ENCODE results near the gene ZNF280B.

ZNF280B gene

DNA sequence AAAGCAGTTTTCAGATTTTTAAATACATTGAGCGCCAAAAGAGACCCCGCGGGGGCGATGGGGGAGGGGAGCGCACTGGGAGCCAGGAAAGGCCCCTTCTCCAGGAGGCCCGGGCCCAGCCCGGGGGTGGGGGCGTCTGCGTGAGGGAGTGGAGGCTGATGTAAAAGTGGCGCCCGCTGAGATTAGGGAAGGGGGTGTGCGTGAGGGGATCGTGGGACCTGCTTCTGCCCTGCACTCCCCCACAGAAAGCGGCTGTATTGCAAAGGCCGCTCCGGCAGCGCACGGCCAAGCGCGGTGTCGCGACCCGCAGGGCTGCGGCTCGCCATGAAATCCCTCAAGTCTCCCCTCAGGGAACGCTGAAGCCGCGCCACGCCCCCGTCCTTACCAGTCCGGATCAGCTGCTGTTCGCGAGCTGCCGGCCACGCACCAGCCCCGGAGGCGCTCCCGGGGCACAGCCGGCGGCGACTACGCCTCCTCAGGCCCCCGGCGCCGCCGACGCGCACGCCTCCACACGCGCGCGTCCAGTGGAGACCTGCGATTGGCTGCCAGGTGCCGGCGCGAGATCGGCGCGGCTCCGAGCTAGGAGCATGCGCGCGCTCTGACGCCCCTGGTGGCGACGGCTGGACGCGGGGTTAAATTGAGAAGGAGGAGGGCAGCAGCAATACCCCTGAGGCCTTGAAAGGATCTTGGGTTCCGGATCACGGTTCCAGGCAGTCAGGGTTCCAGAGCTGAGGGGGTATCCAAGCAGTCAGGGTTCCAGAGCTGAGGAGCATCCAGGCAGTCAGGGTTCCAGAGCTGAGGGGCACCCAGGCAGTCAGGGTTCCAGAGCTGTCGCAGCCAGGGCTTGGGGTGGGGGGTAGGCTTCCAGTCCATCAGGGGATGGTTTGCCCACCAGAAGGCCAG is at the start of gene ZNF280B:
TSS of gene ZNF280B (minus strand) at position 469 of the 903 bp plus-strand sequence. CDS start 19,344 bp downstream, outside the sequence.
- peak; percentile 98 for DNase-seq (ENCODE audit: low spot score)

DNA sequence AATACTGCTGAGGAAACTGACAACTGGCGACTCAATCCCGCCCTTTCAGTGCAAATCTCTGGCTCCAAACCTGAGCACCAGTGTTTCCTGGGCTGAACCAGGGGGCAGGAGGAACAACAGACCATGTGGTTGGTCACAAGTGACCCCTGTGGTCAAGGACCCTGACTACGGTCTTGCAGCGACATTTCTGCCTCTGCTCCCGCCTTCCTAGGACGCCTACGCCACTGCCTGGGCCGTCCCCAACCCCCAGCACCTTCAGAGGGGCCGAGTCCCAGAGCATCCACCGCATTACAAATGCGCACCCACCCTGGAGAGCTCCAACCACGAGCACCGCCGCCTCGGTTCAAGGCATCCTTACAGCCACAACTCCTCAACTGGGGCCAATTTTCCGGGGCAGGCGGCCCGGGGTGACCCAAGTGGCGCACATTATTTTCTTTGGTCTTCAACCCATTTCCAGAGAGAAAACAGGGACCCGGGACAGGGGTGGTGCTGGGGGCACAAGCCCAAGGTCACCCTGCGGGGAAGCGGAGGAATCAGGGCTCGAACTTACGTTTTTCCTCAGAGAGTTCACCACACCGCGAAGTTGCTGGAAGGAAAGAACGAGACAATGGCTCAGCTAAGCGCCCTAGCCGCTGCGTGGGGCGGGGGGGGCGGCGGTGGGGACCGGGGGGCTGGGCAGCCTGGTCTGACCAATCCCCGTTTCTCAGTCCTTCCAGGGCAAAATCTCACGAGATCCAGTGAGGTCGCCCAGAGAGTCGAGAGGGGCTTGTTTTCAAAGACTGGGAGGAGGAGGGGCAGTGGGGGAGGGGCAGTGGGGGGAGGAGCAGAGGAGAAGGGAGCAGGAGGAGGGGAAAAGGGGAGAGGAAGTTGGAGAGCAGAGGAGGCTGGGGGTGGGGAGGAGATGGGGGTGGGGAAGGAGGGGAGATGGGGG is 48.7 kb upstream of the ZNF280B start:
- peak; percentile 82 for DNase-seq (ENCODE audit: low spot score)

- no peak for DNase-seq (ENCODE audit: low spot score)
Observed at GRCh38 chr22:22556578-22556977, 48.0 kb upstream of the ZNF280B start.

- no peak for DNase-seq (ENCODE audit: low spot score)
Observed at GRCh38 chr22:22555596-22555995, 47.1 kb upstream of the ZNF280B start.

- no peak for DNase-seq (ENCODE audit: low spot score)
Observed at GRCh38 chr22:22554587-22555284, 46.2 kb upstream of the ZNF280B start.

- no peak for DNase-seq (ENCODE audit: low spot score)
Observed at GRCh38 chr22:22553735-22554586, 45.4 kb upstream of the ZNF280B start.

- DNase-seq (ENCODE audit: low spot score), result no peak
Observed at GRCh38 chr22:22553141-22553540, 44.6 kb upstream of the ZNF280B start.

DNA sequence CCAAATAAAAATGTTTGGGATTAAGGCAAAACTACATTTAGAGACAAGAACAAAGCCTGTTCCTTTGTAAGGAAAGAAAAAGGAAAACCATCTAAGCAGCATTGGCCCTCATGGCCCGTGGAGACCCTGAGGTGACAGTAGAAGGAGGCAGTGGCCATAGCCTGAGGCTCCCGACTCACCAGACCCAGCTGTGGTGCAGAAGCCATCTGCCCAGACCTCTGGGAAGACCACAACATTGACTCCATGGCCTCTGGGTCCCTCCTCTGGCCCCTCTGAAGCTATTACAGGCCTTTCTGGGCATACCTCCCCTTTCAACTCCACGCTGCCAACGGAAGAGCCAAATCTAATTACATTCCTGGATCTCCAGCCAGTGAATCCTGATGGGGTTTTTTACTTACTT is 44.1 kb upstream of the ZNF280B start:
- peak; percentile 44 for DNase-seq (ENCODE audit: low spot score)

- no peak for DNase-seq (ENCODE audit: low spot score)
Observed at GRCh38 chr22:22550789-22551434, 42.4 kb upstream of the ZNF280B start.

DNA sequence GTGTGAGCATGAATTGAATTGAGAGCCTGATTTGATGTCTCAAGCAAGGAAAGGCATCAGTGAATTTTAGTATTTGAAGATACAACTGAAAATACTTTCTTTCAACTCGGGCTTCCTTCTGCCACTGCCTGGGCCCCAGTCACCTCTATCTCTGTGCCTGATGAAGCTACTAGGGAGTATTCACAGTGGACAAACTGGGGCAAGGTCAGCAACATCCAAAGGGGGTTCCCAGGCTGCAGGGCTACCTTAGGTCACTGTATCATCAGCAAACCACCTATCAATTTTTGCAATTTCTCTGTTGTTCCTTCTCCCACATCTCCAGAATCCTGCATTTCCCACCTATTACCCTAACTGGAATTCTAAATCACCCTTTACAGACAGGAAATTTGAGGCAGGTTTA is 40.4 kb upstream of the ZNF280B start:
- DNase-seq (ENCODE audit: low spot score), result no peak

GRCh38 chr22:22548317-22548716 is 39.8 kb upstream of the ZNF280B start:
- no peak for DNase-seq (ENCODE audit: low spot score)

DNA sequence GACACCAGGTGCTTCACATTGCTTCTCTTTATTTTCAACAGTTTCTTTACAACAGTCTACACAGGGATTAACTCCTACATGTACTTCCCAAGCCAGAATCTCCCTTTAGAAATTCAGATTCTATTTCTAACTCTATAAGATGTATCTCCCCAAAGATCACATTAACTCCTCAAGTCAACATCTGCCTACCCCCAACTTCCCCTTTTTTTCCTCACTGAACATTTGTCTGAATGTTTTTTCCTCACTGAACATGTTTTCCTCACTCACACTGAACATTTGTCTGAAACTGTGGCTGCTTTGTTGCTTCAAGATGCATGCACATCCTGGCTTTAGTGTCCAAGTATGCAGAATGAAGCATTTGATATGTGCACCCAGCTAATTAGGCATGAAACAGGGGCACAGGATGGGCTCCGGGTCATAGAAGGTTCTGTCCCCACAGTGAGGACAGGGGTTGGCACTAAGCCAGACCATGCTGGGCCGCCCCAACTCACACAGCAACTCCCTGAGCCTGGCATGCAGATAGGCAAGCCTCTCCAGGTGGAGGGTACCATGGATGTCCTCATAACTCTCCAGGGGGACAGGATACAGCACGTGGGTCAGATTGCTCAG is 39.3 kb upstream of the ZNF280B start:
- DNase-seq (ENCODE audit: low spot score), result no peak

DNA sequence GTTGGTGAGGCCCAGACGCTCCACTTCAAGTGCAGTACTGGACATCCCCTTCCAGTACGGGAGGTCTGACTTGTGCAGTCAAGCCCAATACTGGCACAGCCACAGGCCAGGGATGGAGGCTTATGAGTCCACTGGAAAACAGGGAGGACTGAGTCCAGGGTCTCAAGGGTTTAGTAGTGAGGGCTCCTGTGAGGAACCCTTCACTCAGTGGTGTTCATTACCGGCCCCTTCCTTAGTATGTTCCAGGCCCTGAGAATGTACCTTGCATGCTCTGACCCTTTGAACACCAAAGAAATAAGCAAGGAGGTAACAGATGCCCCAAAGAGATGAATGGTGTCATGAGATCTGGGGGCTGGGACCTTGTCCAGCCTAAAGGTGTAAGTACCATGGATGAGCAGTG is 38.7 kb upstream of the ZNF280B start:
- DNase-seq (ENCODE audit: low spot score), result no peak

DNA sequence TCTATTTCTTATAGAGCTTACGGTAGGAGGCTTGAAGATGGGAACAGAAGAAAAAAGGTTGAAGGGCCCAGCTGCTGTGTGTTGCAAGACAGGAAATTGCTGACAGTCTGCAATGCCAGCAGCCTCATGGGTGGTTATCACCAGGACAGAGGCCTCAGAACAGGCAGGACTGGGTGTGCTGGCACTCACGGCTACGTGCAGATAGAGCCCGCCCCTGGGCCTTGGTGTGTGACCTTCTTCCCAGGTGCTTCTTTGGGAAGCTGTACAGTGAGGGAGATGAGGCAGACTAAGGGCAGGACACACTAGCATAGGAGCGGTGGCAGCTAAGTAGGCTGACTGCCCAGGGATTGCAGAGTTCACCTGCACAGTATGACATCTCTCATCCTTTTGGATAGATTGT is 37.9 kb upstream of the ZNF280B start:
- no peak for DNase-seq (ENCODE audit: low spot score)

DNA sequence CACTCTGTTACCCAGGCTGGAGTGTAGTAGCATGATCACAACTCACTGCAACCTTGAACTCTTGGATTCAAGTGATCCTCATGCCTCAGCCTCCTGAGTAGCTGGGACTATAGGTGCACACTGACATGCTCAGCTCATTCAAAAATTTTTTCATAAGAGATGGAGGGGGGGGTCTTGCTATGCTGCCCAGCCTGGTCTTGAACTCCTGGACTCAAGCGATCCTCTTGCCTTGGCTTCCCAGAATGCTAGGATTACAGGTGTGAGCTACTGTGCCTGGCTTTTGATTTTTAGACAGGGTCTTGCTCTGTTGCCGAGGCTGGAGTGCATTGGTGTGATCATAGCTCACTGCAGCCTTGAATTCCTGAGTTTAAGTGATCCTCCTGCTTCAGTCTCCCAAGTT is 36.5 kb upstream of the ZNF280B start:
- DNase-seq (ENCODE audit: low spot score), result no peak

DNA sequence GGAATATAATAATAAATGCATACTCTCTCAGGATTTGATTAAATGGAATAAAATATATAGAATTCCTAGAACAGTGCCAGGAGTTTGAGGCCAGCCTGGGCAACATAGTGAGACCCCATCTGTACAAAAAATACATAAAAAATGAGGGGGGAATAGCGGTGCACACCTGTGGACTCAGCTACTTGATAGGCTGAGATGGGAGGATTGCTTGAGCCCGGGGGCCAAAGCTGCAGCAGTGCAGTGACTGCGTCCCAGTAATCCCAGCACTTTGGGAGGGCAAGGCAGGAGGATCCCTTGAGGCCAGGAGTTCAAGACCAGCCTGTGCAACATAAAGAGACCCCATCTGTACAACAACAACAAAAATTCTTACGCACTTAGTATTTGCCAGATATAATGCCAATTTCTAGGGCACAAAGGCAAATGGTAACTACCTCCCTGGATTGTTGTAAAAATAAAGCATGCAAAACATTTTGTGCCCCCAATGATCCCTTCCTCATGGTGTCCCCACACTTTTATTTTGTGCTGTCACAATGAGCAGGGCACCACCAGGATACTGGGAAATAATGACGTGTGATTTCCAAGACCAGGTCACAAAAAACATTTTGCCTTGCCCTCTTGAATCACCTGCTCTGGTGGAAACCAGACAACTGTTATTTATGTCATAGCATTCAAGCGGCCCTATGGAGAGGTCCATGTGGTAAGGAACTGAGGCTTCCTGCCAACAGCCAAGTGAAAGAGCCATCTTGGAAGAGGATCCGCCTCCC is 29.9 kb upstream of the ZNF280B start:
- DNase-seq (ENCODE audit: low spot score), result no peak

DNA sequence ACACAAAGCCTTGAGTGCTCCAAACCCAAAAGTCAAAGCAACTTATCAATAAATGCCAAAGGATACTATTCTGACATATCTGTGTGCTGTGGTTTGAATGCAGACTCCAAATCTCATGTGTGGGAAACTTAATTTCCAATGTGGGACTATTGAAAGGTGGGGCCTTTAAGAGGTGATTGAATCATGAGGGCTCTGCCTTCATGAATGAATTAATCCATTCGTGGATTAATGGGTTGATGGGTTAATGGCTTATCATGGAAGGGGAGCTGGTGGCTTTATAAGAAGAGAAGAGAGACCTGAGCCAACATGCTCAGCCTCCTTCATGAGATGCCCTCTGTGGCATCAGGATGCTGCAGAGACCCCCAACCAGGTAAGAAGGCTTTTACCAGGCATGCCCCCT is 28.4 kb upstream of the ZNF280B start:
- DNase-seq (ENCODE audit: low spot score), result no peak

- no peak for DNase-seq (ENCODE audit: low spot score)
Observed at GRCh38 chr22:22536515-22536914, 28.0 kb upstream of the ZNF280B start.

DNA sequence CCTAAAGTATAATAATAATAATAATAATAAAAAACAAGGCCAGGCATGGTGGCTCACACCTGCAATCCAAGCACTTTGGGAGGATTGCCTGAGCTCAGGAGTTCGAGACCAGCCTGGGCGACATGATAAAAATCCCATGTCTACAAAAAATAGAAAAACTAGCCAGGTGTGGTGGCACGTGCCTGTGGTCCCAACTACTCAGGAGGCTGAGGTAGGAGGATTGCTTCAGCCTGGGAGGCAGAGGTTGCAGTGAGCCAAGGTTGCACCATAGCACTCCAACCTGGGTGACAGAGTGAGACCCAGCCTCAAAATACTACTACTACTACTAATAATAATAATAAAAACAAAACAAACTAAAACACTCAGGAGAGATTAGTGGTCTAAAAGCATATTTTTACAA is 27.1 kb upstream of the ZNF280B start:
- no peak for DNase-seq (ENCODE audit: low spot score)

Data from D341Med (cell line).